GM21723 (cell line): ENCODE measurements around the gene CALCA.
"Not testable (repeated sequence)": the region's sequence is repeated elsewhere in the genome, so short reads cannot be mapped to it uniquely, and the experiment has no call there.

Experiments
- ATAC-seq: cut with Tn5 transposase; IDR thresholded peaks from one replicate; pipeline ENCODE4 v1.9.1; 2021; ENCODE audit warnings: mild to moderate bottlenecking, moderate library complexity; ENCODE audit not compliant: unreplicated experiment

CALCA gene, protein sequence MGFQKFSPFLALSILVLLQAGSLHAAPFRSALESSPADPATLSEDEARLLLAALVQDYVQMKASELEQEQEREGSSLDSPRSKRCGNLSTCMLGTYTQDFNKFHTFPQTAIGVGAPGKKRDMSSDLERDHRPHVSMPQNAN

DNA sequence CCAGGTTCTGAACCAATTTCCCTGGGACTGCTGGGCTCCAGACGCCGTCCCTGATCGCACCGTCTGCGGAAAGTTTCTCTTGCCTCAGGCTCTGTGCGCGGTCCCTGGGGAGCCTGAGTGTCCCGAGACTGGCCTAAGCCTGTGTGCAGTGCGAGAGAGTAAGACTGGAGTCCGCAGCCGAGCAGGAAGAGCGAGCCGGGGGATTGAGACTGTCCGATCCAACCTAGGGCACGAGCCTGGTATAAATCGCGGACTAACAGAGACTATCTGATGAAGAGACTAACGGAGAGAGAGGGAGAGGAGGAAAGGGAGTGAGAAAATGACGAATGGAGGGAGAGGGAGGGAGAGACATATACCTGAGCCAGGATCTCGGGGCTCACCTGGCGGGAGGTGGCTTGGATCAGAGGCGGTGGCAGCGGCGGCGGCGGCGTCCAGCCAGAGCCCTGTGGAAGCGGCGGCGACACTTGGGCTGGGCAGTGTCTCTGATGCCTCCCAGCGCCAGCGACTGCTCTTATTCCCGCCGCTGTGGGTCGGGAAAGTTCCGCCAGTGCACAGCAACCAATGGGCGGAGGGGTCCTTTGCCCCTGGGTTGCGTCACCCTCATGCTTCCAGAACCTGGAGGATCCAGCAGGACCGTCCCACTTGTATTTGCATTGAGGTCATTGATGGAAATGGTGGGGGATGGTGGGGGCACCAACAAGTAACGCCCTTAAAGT lies at the start of gene CALCA:
Gene CALCA (minus strand): TSS at position 487 of the 716 bp plus-strand sequence. CDS start 1,159 bp downstream, outside the sequence.
- ATAC-seq: no peak

DNA sequence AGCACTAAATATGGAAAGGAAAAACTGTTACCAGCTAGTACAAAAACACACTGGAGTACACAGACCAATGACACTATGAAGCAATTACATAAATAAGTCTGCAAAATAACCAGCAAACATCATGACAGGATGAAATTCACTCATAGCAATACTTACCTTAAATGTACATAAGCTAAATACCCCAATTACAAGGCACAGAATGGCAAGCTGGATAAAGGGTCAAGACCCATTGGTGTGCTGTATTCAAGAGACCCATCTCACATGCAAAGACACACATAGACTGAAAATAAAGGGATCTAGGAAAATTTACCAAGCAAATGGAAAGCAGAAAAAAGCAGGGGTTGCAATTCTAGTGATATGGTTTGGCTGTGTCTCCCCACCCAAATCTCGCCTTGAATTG lies 44.0 kb upstream of the CALCA start:
- no peak for ATAC-seq

DNA sequence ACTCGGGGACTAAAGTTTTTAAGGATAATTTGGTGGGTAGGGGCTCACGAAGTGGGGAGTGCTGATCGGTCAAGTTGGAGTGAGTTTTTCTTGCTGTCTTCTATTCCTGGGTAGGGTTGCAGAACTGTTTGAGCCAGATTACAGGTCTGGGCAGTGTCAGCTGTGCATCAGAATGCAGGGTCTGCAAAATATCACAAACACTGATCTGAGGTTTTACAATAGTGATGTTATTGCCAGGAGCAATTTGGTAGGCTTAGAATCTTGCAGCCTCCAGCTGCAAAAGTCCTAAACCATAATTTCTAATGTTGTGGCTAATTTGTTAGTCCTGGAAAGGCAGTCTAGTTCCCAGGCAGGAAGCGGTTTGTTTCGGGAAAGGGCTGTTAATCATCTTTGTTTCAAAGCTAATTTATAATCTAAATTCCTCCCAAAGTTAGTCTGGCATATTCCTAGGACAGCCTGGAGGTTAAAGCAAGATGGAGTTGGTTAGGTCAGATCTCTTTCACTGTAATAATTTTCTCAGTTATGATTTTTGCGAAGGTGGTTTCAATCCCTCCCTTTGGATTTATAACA lies 39.7 kb upstream of the CALCA start:
- ATAC-seq: no peak

DNA sequence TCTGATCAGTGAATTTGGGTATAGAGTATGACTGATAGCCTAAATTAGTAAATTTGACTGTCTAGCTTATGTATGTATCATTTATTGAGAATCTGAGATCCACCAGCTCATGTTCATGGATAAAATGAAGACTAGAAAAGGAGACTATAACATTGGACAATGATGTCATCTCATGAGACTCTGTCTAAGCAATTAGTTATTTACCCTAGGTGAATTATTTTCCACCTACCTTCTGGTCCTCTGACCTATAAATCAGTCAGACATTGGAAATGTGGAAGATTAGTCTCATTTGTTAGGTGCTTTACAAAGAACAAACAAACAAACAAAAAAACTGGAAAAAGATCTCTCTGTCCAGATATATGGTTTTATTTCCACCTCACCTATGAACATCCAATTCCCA lies 38.7 kb upstream of the CALCA start:
- no peak for ATAC-seq

DNA sequence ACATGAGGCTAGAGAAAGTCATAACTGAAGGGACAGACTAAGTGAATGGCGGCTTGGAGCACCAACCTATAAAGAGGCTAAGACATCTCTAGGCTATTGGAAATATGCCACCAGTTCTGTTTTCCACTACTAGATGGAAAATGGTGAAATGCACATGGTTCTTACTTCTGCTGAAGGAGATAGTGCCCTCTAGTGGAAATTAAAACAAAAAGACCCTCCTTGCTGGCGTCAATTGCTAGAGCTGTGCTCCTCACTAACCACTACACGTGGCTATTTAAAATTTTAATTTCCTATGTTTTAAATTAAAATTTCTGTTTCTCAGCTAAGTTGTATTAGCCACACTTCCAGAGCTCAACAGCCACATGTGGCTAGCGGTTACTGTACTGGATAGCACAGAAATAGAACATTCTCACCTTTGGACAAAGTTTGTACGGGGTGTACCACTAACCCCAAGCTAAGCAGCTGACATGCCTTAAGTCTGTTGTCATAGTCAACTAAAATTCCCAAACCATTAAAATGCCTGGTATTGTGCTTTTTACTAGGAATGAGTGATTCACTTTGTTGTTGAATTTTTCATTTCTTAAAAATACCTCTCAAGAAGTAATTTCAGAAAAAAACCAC lies 34.1 kb upstream of the CALCA start:
- peak; percentile 80 for ATAC-seq

DNA sequence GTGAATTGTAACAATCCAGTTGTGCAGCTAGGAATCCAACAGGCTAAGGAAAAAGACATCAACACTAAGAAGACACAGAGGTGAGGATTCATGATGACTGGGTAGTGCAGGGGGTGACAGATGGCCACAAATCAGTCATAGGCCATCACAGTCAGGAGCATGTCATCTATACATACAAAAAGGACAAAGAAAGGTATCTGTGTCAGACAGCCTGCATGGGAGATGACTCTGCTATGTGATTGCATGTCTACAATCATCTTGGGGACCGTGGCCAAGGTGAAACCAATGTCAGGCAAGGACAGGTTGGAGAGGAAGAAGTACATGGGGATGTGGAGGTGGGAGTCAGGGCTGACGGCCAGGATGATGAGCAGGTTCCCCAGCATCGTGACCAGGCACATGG lies 16.0 kb upstream of the CALCA start:
- ATAC-seq: not testable (repeated sequence)

DNA sequence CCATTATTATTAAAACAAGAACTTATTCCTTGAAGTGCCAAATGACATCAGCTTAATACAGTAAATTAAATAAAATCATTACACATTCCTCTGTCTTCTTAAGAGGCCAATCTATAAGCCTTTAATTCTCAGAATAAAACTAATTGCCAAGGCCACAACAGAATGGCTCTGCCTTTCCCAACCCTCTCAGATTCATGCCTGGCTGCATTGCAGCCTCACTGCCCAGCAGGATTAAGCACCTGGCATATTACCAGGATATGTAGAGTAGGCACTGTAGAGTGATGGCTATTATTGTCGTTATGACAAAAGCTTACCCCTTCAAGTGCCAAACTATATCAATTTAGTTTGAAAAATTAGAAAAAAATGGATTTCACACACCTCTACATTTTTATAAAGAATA lies 9.4 kb upstream of the CALCA start:
- no peak for ATAC-seq

DNA sequence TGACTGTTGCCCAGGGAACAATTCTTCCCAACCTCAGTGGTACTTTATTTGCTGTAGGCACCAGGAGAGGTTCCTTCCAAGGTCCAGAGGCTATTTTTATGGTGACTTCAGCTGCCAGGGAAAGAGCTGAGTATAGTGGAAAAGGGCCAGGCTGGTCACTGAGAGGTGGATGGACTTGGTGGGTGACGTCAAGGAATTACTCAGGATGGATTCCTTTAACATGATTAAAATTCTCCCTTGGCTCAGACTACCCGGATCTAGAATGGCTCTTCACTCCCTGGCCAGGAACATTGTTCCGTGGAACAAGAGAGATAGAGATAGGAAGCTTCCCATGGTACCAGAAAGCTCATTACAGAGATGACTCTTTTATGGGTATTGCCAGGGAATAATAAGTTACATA lies 8.7 kb upstream of the CALCA start:
- no peak for ATAC-seq

DNA sequence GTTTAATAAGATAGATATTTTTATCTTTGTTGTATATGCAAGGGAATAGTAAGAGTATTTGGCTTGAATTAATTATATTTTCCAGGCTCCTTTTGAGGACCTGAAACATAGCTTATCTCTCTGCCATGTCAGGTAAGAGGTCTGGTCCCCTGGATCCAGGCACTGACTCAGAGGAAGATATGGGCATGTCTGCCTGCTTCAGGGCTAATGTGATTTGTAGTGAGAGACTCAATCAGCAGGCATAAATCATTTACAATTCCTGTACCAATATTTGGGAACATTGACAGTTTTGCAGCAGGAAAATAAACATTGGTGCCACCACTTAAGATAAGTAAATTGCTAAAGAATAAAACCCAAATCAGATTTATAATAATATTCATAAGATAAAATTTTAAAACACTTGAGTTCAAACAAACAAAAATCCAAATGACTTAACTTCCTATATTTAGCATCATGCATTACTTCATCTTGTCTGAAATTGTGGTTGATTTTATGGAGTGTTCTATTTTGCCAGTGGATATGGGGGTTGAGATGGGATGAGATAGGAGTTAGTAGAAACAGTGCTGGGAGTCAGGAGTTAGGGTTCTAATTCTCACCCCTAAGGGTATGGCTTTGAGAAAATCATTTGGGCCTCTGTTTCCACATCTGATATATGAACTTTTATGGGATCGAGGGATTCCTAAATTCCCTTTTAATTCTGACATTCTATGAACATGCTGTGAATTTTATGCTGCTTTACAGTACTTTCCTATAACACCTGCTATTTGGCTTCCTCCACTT lies 5.1 kb upstream of the CALCA start:
- no peak for ATAC-seq

DNA sequence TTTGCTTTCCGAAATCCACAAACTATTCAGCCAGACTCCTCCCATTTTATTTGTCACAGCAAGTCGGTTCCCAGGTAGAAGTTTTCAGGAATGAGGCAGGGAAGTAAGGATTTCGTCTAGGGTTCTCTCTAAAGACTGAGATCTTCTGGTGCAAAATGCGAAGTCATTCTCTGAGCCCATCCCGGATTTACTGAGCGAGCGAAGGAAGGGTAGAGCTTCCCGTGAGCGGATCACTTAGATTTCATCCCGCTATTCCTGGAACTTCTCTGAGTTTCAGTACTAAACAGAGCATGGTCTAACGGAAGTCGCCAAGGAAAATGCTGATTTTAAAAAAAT lies 3.1 kb upstream of the CALCA start:
- ATAC-seq: no peak

DNA sequence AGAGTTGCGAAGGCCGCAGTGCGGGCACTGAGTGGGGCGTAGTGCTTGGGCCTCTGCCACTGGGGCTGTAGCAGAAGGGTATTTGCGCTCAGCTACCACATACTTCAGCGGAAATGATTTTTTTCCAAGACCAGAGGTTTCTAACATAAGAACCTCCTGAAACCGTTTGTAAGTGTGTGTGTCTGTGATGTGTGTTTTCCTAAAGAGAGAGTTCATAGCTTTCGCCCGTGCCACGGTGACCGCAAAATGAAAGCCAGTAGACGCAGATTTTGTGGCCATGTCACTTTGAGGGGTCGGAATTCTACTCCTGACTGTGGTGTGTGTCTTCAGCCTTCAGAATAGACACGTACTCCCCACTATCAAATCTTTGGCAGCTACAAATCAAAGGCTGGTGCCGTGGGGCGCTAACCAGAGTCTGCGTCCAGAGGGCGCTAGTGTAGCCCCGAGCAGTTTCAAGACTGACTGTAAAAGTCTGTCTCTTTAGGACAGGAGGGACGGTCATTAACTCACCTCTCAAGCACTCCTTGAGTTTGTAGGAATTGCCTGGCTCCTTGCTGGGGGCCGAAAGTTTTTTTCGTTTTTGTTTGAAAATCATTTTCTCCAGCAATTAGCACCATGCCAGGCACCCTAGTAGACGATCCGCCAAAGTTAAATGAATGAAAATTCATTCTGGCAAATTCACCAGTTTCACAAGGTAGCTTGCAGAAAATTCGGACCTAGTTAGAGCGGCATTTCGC lies 2.5 kb upstream of the CALCA start:
- peak; percentile 63 for ATAC-seq

DNA sequence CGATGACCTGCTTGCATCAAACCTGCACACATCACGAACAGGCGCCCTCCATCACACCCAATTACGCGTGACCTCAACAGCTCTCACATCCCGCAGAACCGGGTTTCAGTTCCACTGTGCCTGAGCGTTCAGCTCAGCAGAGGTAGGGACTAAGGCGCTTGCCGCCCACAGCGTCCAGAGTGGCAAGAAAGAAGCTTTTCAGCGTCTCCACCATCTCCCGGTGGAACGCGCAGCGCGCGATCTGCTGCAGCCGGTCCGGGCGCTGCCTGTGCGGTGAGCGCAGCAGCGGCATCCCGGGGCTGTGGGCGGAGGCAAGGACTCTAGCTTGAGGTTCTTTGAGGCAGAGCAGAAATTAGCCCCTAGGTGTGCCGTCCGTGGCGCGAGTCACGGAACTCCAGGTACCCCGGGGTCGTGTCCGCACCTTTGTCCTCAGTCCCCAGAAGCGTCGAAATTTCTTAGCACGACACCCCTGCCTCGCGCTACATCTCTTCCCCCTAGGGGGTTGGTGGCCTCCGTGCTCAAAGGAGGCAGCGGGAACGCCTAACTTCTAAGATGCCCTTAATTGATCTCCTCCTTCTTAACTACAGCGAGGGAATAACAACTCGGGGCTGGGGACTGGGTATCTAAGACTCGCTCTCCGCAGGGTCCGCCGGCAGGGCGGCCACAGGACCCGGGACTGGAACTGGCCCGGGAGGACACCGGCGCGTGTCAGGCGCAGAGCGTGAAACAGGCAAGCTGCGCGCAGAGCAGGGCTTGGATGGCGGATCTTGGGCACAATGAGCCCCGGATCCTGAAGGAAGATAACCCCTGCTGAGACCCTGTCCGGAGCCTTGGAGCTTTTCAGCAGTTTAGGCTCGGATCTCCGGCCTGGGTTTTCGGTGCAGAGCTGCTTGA lies 1.7 kb upstream of the CALCA start:
- ATAC-seq: no peak

DNA sequence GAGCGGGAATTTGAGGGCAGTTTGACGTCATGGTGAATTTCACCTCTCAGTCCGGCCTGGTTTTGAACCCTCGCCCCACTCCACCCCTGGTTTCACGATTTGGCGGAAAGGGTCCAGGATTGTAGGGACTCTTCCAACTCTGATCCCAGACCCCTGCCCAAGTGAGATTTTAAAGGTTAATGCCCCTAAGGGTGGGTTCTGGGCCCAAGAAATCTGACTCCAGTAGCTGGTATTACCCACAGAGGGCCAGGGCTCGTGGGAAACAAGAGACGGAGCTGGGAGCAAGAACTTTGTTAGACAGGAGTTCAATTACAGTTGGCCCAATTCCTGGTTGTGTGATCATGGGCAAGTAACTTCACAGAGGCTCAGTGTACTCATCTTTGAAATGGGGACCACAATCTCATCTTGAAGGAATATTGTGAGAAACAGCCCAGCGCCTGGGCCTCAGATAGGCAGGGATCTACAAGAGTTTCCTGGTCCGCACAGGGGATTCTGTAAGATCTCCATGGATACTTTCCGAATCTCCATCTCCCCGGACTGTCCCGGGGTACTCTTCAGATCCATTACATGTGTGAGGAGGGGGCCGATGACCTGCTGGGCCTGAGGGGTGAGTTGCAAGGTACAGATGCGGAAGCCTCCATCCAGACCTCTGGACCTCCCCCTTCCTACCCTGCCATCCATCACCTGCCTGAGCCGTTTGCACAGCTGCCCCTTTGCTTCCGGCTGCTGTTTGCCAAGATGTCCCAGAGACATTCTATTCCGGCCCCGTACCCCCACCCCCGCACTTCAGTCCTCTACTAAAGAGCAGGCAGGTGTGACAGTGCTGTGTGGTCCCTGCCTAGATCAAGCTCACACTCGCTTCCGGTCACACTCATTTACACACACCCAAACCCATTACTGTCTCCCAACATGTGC lies 687 bp upstream of the CALCA start:
- no peak for ATAC-seq

DNA sequence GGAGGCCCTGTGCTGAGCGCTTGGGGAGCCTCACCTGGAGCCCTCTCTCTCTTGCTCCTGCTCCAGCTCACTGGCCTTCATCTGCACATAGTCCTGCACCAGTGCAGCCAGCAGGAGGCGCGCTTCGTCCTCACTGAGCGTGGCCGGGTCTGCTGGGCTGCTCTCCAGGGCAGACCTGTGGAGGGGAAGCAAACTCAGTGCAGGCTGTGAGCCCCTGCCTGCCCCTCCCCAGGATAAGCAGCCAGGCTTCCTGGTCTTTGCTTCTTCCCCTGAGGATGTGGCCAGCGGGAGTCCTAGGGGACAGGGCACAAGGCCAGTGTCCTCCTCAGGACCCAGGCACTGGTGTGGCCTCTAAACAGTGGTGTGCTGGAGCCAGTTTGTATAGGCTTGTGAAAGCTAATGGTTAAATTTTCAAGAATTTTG lies 2.2 kb downstream of the CALCA start:
- no peak for ATAC-seq

DNA sequence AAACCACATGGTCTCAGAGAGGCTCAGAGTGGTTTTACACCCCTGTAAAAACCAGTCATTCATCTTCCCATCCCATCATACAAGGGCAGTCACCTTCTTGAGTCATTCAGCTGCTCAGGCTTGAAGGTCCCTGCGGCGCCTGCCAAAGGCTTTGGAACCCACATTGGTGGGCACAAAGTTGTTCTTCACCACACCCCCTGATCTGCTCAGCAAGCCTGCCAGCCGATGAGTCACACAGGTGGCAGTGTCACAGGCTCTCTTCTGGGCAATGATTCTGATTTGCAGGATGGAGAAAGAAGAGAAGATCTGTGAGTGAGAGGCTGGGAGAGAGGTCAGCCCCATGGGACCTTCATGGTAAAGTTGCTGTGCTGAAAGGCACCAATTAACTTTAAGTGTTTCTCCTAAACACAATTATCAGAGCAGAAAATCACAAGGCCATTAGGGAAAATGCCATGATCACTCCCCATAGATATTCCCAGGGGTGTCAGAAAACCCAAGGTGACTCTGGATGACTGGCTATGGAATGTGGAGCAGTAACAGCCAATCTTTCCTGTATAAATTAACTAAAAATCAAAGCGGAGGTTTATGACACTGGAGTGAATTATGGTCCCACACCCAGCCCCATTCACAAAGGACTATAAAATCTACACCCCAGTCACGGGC lies 4.4 kb downstream of the CALCA start:
- ATAC-seq: no peak

DNA sequence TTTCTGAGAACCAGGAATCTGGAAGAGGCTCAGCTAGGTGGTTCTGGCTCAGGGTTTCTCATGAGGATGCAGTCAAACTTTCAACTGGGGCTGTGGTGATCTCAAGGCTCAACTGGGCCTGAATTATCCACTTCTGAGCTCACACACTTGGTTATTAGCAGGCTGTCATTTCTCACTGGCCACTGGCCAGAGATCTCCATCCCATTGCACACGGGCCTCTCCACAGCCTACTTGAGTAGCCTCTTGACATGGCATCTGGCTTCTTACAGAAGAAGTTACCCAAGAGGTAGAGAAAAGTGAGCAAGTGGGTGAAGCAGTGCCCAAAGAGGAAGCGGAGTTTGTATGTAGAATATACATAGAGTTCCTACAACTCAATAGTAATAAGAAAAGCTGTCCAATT lies 16.0 kb downstream of the CALCA start:
- no peak for ATAC-seq

DNA sequence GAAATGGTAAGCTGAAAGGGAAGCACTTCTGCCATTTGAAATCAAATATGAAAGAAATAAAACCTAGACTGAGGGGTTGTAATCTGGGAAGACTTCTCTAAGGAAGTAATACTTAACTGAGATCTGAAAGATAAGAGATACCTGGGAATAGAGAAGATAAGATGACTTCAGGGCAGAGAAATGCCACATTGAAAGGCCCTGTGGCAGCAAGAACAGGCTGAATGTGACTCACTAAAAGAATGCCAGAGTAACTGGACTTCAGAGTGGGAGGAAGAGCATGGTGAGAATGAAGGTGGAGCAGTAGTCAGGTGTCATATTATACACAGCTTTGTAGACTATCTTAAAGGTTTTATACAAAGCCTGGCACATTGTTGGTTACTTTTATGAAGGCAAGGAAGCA lies 17.6 kb downstream of the CALCA start:
- ATAC-seq: no peak

DNA sequence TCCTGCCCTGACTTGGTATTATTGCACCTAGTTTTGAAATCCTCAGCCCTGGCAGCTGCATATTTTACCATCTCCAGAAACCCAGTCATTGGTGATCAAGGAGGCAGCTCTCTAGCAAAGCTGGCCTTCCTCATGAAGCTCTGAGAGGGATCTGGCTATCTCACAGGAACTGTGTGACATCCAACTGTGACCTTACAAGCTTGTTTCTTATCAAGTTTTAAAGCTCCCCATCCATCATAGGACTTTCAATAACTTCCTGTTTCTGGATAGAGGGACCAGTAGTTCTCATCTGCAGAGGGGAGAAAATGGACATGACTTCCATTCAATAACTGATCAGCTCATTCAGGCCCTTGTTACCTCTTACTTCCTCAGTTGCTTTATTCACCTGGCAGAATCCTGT lies 18.2 kb downstream of the CALCA start:
- ATAC-seq: no peak
